Erythroblast (primary cell): ENCODE measurements around the gene SLC29A3.

Experiments
- GATA1 ChIP-seq: IDR thresholded peaks from 2 replicates; pipeline ENCODE4 v1.6.1; 2011; ENCODE audit warnings: low read depth, mild to moderate bottlenecking, control low read depth, low read length, moderate library complexity
- POLR2A ChIP-seq: IDR thresholded peaks from 2 replicates; pipeline ENCODE4 v1.6.1; 2011; ENCODE audit warnings: mild to moderate bottlenecking, low read length

GRCh38 chr10:71357792-71358265, 38.8 kb downstream of the SLC29A3 start:
- TF ChIP-seq POLR2A (no peak), GATA1 (no peak)
